Neural progenitor cell (in vitro differentiated cells): ENCODE measurements around the gene EPHB2.

ENCODE experiments used
- CTCF ChIP-seq: fragments of 200-600 bp; sonication (generic); IDR thresholded peaks from 2 replicates; pipeline ENCODE4 v1.5.1; 2017; ENCODE audit warnings: antibody characterized with exemption, mild to moderate bottlenecking
- EZH2 ChIP-seq: fragments of 200-600 bp; sonication (generic); IDR thresholded peaks from 2 replicates; pipeline ENCODE4 v1.6.1; 2017; ENCODE audit warnings: antibody characterized with exemption, mild to moderate bottlenecking, moderate library complexity
- EZH2phosphoT487 ChIP-seq: fragments of 200-600 bp; sonication (generic); IDR thresholded peaks from 2 replicates; pipeline ENCODE4 v1.6.1; 2017; ENCODE audit warnings: antibody characterized with exemption

DNA sequence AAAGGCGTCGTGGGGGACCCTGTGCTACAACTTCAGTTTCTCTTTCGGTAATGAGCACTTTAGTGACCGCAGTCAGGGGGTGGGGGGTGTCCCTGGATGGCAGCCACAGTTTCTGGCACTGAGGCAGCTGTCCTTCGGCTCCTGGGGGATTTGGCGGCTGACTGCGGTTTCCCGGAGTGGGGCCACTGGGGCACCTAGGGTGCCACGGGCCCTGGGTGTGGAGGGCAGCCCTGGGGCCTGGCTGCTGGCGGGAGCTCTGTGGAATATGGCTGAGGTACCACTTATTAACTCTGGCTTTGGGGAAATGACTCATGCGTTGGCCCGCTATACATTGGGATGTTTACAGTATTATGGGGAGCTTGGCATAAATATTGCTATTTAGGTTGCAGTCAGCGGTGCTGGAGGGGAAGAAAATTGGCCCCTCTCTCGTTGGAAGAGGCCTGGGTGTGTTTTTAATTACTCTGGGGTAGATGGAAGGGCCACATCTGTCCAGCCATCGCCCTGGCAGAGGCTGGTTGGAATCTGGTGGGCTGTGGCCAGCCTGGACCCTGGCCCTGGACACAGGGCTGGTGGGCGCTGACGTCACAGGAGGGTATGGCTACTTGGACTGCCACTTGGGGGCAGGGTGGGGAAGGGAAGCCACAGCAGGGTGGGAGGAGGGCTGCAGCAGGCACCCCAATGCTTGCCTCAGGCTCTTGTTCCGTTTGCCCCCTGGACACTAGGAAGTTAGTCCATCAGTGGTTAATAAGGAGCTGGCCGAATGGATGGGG, 2.0 kb downstream of the EPHB2 start:
- TF ChIP-seq CTCF: peak; percentile 16
- TF ChIP-seq EZH2: no peak
- TF ChIP-seq EZH2phosphoT487: no peak
